Heart right ventricle (tissue), 16 donors: ENCODE results near the gene RANBP3L. TPM values are rescaled to one million over a fixed set of nuclear protein-coding genes. Genes with fewer than 3 reads are reported as not detected.
A peak's percentile ranks its signal among the peaks of the same experiment; 100 is the strongest.

Experiments
- ATAC-seq, 8 donors: fragments of 200-7000 bp; cut with Tn5 transposase; one replicate each; pipeline ENCODE4 v1.9.1; 2020; ENCODE audit warnings: mild to moderate bottlenecking in 8 of 8, moderate library complexity in 8 of 8, moderate number of reproducible peaks in 1 of 8
- DNase-seq, 2 donors: peaks; one replicate each; pipeline ENCODE4 v3.0.0-alpha.2; 2020
- H3K27ac ChIP-seq, 10 donors: fragments of 200-600 bp; sonication (generic) in 2 of 10; one replicate each; pipeline versions ENCODE4 v1.5.0 to v1.8.0; 2020 to 2022; ENCODE audit warnings: mild to moderate bottlenecking in 3 of 10
- H3K27me3 ChIP-seq, 7 donors: fragments of 200-600 bp; one replicate each; pipeline ENCODE4 v1.8.0; 2021 to 2022; ENCODE audit warnings: mild to moderate bottlenecking in 2 of 7
- H3K36me3 ChIP-seq, 9 donors: fragments of 200-600 bp; sonication (generic) in 1 of 9; one replicate each; pipeline versions ENCODE4 v1.5.0 to v1.8.0; 2020 to 2022; ENCODE audit warnings: mild to moderate bottlenecking in 2 of 9
- H3K4me1 ChIP-seq, 9 donors: fragments of 200-600 bp; sonication (generic) in 1 of 9; one replicate each; pipeline versions ENCODE4 v1.5.0 to v1.8.0; 2020 to 2022; ENCODE audit warnings: mild to moderate bottlenecking in 4 of 9
- H3K4me3 ChIP-seq, 10 donors: fragments of 200-600 bp; sonication (generic) in 2 of 10; one replicate each; pipeline versions ENCODE4 v1.5.0 to v1.8.0; 2020 to 2022; ENCODE audit warnings: mild to moderate bottlenecking in 7 of 10, moderate library complexity in 2 of 10
- H3K9me3 ChIP-seq, 11 donors: fragments of 200-600 bp in 10 of 11; sonication (generic) in 2 of 11; one replicate each; pipeline versions ENCODE4 v1.5.0 to v1.8.0; 2013 to 2022; ENCODE audit warnings: mild to moderate bottlenecking in 2 of 11, control low read depth in 1 of 11, moderate library complexity in 1 of 11
- WGBS, 2 donors: extraction: QIAGEN DNeasy Blood & Tissue Kit; methylation state at CpG; one replicate each; pipeline ENCODE4 v1.1.7; 2013; ENCODE audit warnings: inconsistent platforms in 1 of 2; 5-methylcytosine and 5-hydroxymethylcytosine counted together
- intact Hi-C, 10 donors: fragments of 100-400 bp; cut with DNase I; formaldehyde crosslinking; loops; one replicate each; pipeline versions ENCODE4 v1.11.1 to v1.14.2; 2022
- polyA plus RNA-seq, 2 donors: library from polyadenylated mRNA; stranded (reverse); fragments of 200-250 nt; gene quantifications; one replicate each; pipeline ENCODE4 v1.2.3, GENCODE V29; 2013
- total RNA-seq, 10 donors: library from RNA; stranded (reverse); fragmentation: NEBNext Ultra II Directional in 3 of 10; extraction: Animal tissue kit (Norgen Biotek cat#: 25700) in 3 of 10; gene quantifications; one replicate each; pipeline versions ENCODE4 v1.2.1 to v1.2.4, GENCODE V29; 2021 to 2023
- TF ChIP-seq, protein P1 (sequence below), 9 donors: fragments of 200-600 bp; sonication (generic) in 2 of 9; IDR thresholded peaks; one replicate each; pipeline versions ENCODE4 v1.5.0 to v1.8.0; 2021 to 2022; ENCODE audit warnings: antibody characterized with exemption in 9 of 9, mild to moderate bottlenecking in 5 of 9, moderate library complexity in 1 of 9
- donor health status: Arrhythmogenic right ventricular cardiomyopathy.
- donor health status: ischemic (EF 13 %, LVEDD 7.1; RV severe dilation, severe dysfunction).
- donor health status: healthy with polysubstance abuse.
- donor health status: DM: no; HTN: yes; CAD: no.
- donor health status: DM: no; HTN: no; CAD: no.
- donor health status: ischemic (EF 25% LVEDD 6.9; RV normal size, moderate dysfunction).
- donor health status: ischemic (EF 25% LVEDD 5.7; RV mildly dilated, moderate dysfunction).
- donor health status: healthy.
- donor health status: DM: yes; HTN: yes; CAD: no.
- donor health status: Ischemic cardiomyopathy.
- donor health status: ischemic (EF 35%, LVEDD 5.7; RV mildly dilated, moderate dysfunction).
- donor health status: nonischemic (EF 11% LVEDD 7.7; RV severe dilation, severe dysfunction).
- donor health status: DM: yes; HTN: yes; CAD: no.
- donor health status: PGD.
- donor health status: ischemic (EF 29% LVEDD 5.4; RV normal size, mild dysfunction).
- donor health status: nonischemic (EF 23%, LVEDD 6.1; RV moderate dilation, normal function).

Gene RANBP3L
- total and polyA plus RNA-seq, 12 donors = 0.09 to 0.92 (median 0.49) TPM; not detected in 1

DNA sequence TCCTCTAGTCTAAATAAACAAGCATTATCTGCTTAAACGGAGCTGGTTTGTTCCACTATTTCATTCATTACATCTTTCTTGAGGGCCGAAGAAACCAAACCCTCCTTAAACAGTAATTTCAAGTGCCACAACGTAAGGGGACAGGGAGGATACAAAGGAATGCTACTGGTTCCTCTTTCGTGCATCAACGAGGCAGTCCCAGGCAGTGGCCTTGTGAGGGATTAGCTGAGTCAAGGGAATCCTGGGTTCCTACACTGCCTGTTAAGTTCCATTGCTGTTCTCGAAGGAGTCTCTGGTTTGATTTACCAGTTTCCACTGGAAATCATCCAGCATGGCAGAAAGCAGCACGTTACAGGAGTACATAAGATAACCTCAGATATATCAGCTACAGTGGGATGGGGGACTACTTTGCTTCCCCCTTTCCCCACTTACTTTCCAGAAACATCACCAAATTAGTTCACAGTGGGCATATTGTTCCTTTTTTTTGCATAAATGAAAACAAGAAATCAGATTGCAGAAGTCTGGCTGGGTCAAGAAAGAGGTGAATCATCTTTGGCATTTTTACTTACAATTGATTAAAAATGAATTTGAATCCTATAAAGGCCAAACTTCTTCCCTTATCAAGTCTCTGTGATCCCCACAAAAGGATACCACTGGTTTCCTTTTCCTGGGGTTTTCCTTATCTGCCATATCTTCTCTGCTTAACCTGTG, 2.5 kb upstream of the RANBP3L start:
- Histone ChIP-seq H3K4me3 (no peak overlapping the region), H3K4me1 (peaks cover 0 to 34% (median 24%) of the 10 kb centered on the region in 9 donors), H3K27ac (no peak overlapping the region), H3K27me3 (no peaks in the 10 kb centered on the region), H3K36me3 (no peaks in the 10 kb centered on the region), H3K9me3 (no peaks in the 10 kb centered on the region)
- DNase-seq = no peak
- intact Hi-C loops = loop anchor here in 8 of 10 donors (2.0 to 10.0 kb wide), 4 partner anchors 37 to 129 kb away; partner anchors contain the start of gene NADK2 (in 3 of the 8)
- no peak for ATAC-seq
- TF ChIP-seq, protein P1, sequence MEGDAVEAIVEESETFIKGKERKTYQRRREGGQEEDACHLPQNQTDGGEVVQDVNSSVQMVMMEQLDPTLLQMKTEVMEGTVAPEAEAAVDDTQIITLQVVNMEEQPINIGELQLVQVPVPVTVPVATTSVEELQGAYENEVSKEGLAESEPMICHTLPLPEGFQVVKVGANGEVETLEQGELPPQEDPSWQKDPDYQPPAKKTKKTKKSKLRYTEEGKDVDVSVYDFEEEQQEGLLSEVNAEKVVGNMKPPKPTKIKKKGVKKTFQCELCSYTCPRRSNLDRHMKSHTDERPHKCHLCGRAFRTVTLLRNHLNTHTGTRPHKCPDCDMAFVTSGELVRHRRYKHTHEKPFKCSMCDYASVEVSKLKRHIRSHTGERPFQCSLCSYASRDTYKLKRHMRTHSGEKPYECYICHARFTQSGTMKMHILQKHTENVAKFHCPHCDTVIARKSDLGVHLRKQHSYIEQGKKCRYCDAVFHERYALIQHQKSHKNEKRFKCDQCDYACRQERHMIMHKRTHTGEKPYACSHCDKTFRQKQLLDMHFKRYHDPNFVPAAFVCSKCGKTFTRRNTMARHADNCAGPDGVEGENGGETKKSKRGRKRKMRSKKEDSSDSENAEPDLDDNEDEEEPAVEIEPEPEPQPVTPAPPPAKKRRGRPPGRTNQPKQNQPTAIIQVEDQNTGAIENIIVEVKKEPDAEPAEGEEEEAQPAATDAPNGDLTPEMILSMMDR (IDR thresholded peaks at IDR 0.05) = no peak
- WGBS, 2 donors = 72 to 80% methylated on average over 7 of the region's 7 CpGs

DNA sequence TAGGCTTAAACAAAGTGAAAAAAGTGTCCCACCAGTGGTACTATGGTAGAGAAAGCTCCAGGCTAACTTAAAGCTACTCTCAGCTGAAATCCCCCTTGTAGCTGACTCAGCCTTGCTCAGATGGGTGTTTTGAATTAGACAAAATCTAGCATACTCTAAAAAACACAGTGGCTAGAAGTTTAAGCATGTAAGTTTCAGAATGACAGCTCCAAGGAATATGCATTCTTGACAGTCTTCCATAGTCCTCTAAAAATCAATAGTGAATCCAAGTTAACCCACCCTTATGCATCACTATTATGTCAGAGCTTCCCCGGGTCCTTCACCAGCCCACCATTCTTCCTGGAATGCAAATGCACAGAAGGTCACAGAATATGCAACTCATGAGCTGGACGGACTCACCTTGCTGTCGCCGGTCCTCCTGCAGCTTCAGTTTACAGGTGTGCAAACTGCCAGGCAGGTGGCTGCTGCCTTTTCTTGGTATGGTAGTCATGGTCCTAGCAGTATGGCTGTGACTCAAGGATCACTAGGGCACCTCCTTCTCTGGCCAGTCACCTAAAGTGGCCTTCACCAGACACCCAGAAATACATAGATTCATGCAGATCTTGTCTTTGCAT, 668 bp downstream of the RANBP3L start:
- peaks cover 0 to 38% (median 24%) of the 10 kb centered on the region in 9 donors for H3K4me1 ChIP-seq
- DNase-seq (no peak), ATAC-seq (peak in 1 of 8 donors; percentile 7)
- H3K27ac ChIP-seq = peak overlapping the region in 8 of 10 donors; percentile 1 to 72 (median 52)
- intact Hi-C loops = loop anchor here in 8 of 10 donors (5.0 to 10.0 kb wide), 3 partner anchors 34 to 126 kb away; partner anchors contain the start of gene NADK2 (in 3 of the 8)
- H3K9me3 ChIP-seq = no peaks in the 10 kb centered on the region
- peak overlapping the region in 8 of 10 donors; percentile 1 to 47 (median 36) for H3K4me3 ChIP-seq
- 62 to 72% methylated on average over 4 of the region's 4 CpGs for WGBS, 2 donors
- TF ChIP-seq, protein P1 (IDR thresholded peaks at IDR 0.05) = no peak
- H3K27me3 ChIP-seq = no peaks in the 10 kb centered on the region
- H3K36me3 ChIP-seq = no peaks in the 10 kb centered on the region

DNA sequence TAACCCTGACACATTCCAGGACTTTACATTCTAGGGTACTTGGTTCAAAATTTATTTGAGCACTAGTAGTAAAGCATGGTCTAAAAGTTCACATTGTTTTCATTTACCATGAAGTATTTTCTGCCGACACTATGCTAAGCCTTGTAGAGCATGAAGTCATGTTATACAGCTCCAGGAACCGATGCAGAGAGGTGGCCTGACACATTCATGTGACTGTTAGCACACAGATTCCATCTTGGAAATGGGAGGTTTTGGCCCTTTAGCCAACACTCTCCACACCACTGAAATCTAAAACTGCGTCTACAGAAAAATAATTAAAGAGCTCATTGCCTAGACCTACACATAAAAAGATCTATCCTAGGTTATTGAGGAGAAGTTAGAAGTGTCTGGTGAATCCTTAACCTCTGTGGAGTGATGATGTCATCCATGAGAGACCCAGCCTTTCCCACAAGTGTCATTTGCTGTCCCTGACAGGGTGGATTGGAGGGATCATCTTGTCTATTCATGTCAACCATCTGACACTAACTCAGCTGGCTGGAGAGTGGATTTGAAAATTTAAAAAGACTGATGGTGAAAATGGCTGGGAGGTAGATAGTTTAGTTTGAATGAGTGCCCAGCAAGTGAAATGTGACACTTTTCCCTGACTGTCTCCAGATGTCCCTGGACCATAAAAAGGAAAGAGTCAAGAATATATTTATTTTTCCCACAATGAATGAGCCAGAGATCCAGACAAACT, 1.3 kb downstream of the RANBP3L start:
- 71 to 84% methylated on average over 3 of the region's 3 CpGs for WGBS, 2 donors
- Histone ChIP-seq H3K27me3 (no peaks in the 10 kb centered on the region), H3K9me3 (no peaks in the 10 kb centered on the region), H3K4me1 (peaks cover 0 to 38% (median 19%) of the 10 kb centered on the region in 9 donors), H3K27ac (peak overlapping the region in 4 of 10 donors; percentile 2 to 72 (median 46)), H3K4me3 (peak overlapping the region in 5 of 10 donors; percentile 33 to 47 (median 39)), H3K36me3 (no peaks in the 10 kb centered on the region)
- ATAC-seq = peak in 1 of 8 donors; percentile 26
- TF ChIP-seq, protein P1 (IDR thresholded peaks at IDR 0.05) = no peak
- intact Hi-C loops = loop anchor here in 8 of 10 donors (5.0 to 10.0 kb wide), 3 partner anchors 33 to 126 kb away; partner anchors contain the start of gene NADK2 (in 3 of the 8)
- no peak for DNase-seq

DNA sequence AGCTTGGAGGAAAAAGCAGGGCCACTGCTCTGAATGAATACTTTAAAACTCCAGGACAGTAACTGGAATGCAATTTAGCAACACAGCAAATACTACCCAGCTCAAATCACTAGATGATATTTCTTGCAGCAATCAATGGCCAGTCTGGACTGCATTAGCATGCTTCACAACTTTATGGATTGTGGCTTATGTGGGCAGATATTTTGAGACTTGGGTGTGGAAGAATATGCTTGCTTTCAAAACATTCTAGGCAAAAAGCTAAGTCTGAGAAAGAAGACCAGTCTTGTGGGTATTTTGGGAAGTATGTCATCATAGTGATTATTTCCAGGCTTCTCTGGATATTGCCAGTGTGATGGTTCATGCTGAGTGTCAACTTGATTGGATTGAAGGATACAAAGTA, 3.1 kb downstream of the RANBP3L start:
- ATAC-seq = no peak
- H3K27me3 ChIP-seq = no peaks in the 10 kb centered on the region
- intact Hi-C loops = no loop called here
- no peaks in the 10 kb centered on the region for H3K9me3 ChIP-seq
- H3K4me3 ChIP-seq = no peak overlapping the region
- no peak overlapping the region for H3K27ac ChIP-seq
- H3K4me1 ChIP-seq = peaks cover 0 to 38% (median 19%) of the 10 kb centered on the region in 9 donors
- TF ChIP-seq, protein P1 (IDR thresholded peaks at IDR 0.05) = no peak
- no peak for DNase-seq
- no peaks in the 10 kb centered on the region for H3K36me3 ChIP-seq
